CD4-positive, alpha-beta T cell treated with Interleukin-6 for 4 hours (primary cell): Measurements from ENCODE around the gene CIDEC.

Experiments
- DNase-seq: peaks from one replicate; pipeline ENCODE4 v3.0.0-alpha.2; 2020; ENCODE audit warnings: mixed read lengths

The CIDEC gene

DNA sequence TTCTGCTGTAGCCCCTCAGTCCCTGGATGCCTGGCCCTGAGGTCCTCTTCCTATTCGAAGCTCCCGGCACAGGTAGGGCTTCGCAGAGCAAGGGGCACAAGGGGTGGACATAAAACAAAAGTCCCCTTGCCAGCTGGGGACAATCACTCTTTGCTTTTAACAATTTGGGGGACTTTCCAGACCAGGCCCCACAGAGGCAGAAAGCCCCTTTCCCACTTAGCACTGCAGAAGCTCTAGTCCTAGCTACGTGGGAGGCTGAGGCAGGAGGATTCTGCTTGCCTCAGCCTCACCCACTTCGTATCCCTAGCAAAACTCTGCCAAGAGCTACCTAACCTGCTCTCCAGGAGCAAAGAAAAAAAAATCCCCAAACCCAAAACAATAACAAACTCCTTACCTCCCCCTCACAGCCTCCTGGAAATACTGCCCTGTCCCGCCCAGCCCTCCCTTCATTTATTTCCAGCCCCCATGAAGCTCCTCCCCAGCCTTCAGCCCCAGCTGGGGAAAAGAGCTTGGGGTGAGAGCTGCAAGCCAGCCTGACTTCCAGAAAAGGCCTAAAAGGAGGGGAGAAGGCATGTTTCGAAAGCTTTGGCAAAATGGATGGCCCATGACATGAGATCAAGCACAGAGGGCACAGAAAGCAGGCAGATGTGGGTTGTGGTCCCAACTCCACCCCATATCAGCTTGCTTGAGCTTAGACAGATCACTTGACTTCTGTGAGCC lies at the start of gene CIDEC:
Gene CIDEC (minus strand): TSS at position 424 of the 720 bp plus-strand sequence. CDS start 1,767 bp downstream, outside the sequence.
- DNase-seq = no peak

DNA sequence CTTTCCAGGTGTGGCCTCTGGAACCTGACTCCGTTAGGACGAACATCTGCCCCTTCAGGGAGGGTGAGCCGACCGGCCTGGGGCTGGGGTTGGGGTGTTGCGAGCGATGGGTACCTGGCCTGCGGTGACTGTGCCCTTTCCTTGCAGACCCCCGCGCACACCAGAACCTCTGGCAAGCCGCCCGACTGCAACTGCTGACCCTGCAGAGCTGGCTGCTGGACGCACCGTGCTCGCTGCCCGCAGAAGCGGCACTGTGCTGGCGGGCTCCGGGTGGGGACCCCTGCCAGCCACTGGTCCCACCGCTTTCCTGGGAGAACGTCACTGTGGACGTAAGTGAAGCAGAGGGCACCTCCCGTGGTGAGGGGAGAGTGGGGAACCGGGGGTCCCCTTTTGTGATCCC lies 48.1 kb upstream of the CIDEC start:
- no peak for DNase-seq

- no peak for DNase-seq
Measured at GRCh38 chr3:9918261-9919038, 38.4 kb upstream of the CIDEC start.

GRCh38 chr3:9917820-9918219 lies 37.8 kb upstream of the CIDEC start:
- DNase-seq = no peak

GRCh38 chr3:9916734-9917680 lies 37.0 kb upstream of the CIDEC start, which contains the start of gene IL17RC:
IL17RC (plus strand) TSS chr3:9917098; CDS start chr3:9917316, 218 bp downstream.
- DNase-seq = peak; percentile 39

- no peak for DNase-seq
Measured at GRCh38 chr3:9916346-9916733, 36.3 kb upstream of the CIDEC start.

GRCh38 chr3:9915254-9916141 lies 35.4 kb upstream of the CIDEC start:
- DNase-seq = peak; percentile 48

- no peak for DNase-seq
Measured at GRCh38 chr3:9914559-9915253, 34.7 kb upstream of the CIDEC start.

DNA sequence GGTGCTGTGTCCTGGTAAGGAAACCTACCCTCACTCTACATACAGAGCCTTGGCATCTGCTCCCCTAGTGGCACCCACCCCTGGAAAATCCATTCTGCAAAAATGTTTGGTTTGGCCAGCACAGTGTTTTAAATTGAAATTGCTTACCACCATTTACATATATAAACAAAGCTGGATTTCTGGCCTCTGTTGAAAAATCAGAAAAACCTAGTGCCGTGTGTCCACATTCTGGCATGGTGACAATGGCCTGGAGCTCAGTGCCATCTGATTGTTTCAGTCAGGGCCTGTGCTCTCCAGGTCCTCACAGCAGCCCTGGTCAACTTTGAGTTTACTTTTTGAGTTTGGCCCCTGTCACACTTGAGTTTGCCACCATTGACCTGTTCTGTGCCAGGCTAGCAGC lies 34.0 kb upstream of the CIDEC start:
- DNase-seq = no peak

GRCh38 chr3:9913601-9914000 lies 33.5 kb upstream of the CIDEC start:
- DNase-seq = no peak

DNA sequence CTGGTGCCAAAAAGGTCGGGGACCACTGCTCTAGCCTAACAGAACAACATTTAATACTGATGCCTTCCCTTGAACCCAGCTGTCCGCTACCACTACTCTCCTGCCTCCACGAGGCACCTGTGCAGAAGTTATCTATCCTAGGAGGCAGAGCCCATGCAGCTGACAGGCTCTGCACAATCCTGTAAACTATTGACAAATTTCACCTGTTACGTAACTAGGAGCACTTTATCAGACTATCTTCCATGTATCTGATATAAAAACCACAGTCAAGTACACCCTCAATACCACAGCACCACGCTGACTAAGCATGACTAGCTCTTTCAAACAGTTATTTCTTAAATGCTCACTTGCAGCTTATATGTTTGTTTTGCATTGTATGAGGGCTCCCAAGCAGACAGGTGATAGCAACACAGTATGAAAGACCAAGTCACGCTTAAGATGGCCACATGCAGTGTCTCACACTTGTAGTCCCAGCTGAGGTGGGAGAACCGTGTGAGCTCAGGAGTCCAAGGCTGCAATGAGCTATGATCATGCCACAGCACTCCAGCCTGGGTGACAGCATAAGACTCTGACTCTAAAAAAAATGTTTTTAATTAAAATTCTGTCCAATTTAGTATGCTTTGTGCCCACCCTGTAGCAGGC lies 32.4 kb upstream of the CIDEC start:
- DNase-seq = peak; percentile 44

DNA sequence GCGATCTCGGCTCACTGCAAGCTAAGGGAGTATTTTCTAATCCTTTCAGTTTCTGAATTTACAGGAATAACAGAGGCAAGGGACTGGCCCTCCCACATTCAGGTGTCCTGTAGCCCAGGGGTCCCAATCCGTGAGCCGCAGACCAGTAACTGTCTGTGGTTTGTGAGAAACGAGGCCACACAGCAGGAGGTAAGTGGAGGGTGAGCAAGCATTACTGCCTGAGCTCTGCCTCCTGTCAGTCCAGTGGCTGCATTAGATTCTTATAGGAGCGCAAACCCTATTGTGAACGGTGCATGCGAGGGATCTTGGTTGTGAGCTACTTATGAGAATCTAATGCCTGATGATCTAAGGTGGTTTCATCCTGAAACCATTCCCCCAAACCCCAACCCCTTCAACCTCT lies 31.8 kb upstream of the CIDEC start:
- no peak for DNase-seq

DNA sequence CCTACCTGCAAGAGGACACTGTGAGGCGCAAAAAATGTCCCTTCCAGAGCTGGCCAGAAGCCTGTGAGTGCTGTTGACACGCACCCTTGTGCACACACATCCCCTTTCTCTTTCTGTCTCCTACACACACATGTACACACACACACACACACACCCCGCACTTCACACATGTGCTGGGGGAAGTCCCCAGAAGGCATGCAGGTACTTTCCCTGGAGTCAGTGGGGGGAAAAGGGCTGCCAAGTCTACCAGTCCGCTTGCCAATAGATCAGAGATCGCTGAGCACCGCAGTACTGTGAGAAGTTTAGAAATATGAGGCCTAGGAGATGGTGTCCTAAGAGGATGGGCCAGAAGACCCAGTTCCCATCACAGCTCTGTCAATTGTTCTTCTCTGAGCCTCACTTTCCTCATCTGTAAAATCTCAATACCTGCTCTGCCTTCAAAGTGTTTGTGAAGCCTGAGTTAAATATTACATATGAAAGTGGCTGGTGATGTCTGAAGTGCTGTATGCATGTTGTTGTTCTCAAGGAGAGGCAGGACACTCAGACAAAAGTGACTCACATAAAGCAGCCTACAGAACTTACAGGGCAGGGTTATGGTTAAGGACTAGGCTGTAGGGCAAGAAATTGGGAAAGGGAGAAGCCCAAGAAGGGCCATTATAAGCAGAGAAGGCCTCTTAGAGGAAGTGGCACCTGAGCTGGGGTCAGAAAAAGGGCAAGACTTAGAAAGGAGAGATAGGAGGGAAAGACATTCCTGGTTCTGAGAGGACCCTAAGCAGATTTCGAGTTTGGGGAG lies 29.4 kb upstream of the CIDEC start:
- no peak for DNase-seq

DNA sequence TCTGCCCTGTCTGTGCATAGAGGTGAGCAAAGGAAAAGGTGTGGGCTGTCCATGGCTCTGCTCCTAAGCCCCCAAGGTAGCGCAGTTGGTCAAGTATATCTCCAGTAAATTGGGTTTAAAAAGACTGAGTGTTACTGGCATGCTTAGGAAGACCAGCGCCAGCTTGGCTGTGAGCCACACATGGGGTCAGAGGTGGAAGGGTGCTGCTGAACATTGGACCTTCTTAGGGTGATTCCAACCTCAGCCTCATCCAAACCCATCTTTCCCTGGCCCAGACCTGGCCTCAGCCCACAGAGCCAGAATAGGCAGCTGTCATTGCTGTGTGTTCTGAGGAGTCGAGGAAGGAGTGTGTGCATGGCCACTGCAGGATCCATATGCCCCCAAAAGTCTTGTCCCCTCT lies 28.2 kb upstream of the CIDEC start:
- no peak for DNase-seq

DNA sequence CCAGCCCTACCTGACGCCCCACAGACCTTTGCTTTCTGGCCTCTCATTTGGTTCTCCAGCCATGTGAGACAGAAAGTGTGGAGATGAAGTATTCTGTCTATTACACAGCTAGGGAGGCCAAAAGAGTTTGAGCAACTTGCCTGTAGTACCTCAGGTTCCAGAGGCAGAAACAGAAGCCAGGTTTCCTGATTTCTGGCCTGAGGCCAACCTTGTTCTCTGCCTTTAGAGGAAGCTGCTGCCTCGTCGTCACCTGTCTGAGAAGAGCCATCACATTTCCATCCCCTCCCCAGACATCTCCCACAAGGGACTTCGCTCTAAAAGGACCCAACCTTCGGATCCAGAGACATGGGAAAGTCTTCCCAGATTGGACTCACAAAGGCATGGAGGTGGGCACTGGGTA lies 26.4 kb upstream of the CIDEC start:
- DNase-seq = no peak

- no peak for DNase-seq
Measured at GRCh38 chr3:9903904-9904303, 23.9 kb upstream of the CIDEC start.

GRCh38 chr3:9903238-9903624 lies 23.2 kb upstream of the CIDEC start:
- DNase-seq = peak; percentile 14

DNA sequence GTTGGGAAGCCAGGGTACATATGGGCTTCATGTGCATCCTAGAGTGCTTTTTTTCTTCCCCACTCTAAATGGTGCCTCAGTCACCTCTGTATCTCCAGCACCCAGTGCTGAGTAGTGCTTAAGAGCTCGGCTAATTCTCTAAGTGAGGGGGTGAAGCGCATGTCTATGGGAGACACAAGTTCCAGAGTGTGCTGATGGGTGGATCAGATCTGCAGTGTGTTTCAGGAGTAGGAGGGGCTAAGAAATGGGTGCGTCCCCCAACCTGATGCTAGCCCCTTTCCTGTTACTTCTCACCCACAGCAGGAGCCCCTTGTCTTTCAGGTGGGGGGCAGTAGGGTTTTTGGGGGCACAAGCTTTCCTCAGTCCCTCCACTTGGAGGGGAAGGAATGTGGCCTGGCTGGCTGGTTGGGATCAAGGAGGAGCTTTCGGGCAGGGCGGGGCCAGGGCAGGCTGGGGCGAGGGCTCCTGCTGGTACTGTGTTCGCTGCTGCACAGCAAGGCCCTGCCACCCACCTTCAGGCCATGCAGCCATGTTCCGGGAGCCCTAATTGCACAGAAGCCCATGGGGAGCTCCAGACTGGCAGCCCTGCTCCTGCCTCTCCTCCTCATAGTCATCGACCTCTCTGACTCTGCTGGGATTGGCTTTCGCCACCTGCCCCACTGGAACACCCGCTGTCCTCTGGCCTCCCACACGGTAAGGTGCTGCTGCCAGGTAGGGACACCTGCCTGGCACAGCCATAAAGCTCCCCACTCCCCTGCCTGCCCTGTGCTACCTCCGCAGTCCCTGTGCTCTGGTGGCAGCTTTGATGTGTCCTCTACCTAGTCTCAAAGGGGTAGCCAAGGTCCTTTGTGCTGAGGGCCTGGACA lies 22.6 kb upstream of the CIDEC start, which contains the start of gene IL17RE:
Gene IL17RE (plus strand): TSS at position 477 of the 866 bp plus-strand sequence. CDS start 85 bp downstream, at position 562.
- no peak for DNase-seq

- DNase-seq = peak; percentile 46
Measured at GRCh38 chr3:9901967-9902366, 21.9 kb upstream of the CIDEC start.
